NB4 (cell line): Measurements from ENCODE around the gene RBMS3.

Experiments used
- MYC ChIP-seq: IDR thresholded peaks from 2 replicates; pipeline ENCODE4 v1.6.1; 2011; ENCODE audit warnings: low read depth, low read length
- POLR2A ChIP-seq: IDR thresholded peaks from 2 replicates; pipeline ENCODE4 v1.6.1; 2011; ENCODE audit warnings: mild to moderate bottlenecking; ENCODE audit not compliant: insufficient read length; ENCODE audit errors: extremely low read depth
- TF ChIP-seq, protein P1 (sequence below): IDR thresholded peaks from one replicate; pipeline ENCODE4 v1.5.1; 2012; ENCODE audit warnings: low read depth, low read length
- TF ChIP-seq, protein P2 (sequence below): IDR thresholded peaks from 2 replicates; pipeline ENCODE4 v1.6.1; 2011; ENCODE audit warnings: low read depth, low read length

DNA sequence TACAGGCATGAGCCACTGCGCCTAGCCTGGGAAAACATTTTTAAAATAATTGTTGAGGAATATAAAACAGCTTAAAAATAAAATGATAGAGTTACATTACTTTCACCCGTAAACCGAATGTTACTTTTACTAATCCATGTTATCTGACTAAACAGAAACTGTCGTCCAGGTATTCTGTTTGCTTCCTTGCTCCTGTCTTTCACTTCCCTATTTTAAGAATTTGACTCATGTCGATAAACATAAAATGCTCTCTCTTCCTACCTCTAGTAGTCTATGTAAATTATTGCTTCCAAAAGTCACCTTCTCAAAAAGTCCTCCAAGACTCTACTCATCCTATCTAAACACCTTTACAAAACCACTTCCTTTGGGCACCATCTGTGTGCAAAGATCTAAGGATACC is 216.4 kb downstream of the RBMS3 start:
- TF ChIP-seq, protein P1, sequence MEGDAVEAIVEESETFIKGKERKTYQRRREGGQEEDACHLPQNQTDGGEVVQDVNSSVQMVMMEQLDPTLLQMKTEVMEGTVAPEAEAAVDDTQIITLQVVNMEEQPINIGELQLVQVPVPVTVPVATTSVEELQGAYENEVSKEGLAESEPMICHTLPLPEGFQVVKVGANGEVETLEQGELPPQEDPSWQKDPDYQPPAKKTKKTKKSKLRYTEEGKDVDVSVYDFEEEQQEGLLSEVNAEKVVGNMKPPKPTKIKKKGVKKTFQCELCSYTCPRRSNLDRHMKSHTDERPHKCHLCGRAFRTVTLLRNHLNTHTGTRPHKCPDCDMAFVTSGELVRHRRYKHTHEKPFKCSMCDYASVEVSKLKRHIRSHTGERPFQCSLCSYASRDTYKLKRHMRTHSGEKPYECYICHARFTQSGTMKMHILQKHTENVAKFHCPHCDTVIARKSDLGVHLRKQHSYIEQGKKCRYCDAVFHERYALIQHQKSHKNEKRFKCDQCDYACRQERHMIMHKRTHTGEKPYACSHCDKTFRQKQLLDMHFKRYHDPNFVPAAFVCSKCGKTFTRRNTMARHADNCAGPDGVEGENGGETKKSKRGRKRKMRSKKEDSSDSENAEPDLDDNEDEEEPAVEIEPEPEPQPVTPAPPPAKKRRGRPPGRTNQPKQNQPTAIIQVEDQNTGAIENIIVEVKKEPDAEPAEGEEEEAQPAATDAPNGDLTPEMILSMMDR, result no peak
- TF ChIP-seq POLR2A, result no peak
- no peak for TF ChIP-seq MYC
- TF ChIP-seq, protein P2, sequence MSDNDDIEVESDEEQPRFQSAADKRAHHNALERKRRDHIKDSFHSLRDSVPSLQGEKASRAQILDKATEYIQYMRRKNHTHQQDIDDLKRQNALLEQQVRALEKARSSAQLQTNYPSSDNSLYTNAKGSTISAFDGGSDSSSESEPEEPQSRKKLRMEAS, result no peak
